DMS53 treated with DMSO at 0.1 percent for 48 hours (cell line): ENCODE data around the gene SLC66A1.
"Not testable (repeated sequence)": the region's sequence is repeated elsewhere in the genome, so short reads cannot be mapped to it uniquely, and the experiment has no call there.

Experiments used
- DNase-seq: peaks from one replicate; lab custom pipeline; 2025; ENCODE audit not compliant: unreplicated experiment; lab: John Stamatoyannopoulos, UW

SLC66A1 gene

DNA sequence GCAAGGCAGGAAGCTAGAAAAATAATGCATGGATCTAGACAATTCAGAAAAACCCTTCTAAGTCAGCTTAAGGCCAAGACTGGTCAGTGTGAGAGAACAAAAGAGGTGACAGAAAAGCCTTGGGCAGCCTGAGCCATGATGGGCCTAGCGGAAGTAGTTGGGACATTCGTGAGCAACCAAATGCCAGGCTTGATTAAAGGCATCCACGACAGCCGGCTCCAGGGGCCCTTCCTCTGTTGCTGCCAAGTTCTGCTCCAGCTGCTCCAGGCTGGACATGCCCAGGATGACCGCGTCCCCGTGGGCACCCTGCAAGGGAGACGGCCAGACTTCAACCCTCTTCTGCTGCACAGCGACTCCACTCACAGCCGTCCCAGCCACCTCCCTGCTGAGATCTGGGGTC is 8.0 kb upstream of the SLC66A1 start:
- DNase-seq = not testable (repeated sequence)

DNA sequence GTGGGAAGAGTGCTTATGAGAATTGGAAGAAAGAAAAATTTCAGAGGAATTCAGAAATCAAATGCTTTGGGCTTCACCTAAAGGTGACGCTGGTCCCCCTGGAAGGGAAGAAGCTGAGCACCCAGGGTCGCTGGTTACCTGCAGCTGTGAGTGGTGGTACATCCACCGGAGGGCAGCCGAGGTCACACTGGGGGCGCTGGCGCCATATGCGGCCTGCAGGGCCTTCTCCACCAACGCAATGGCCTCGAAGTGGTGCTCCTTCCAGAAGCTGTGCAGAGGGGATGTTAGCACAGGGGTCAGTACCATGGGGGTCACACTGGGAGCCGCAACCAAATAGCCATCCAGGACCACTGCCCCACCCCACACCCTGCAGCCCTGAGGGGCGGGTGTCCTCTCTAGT is 6.2 kb upstream of the SLC66A1 start:
- no peak for DNase-seq

DNA sequence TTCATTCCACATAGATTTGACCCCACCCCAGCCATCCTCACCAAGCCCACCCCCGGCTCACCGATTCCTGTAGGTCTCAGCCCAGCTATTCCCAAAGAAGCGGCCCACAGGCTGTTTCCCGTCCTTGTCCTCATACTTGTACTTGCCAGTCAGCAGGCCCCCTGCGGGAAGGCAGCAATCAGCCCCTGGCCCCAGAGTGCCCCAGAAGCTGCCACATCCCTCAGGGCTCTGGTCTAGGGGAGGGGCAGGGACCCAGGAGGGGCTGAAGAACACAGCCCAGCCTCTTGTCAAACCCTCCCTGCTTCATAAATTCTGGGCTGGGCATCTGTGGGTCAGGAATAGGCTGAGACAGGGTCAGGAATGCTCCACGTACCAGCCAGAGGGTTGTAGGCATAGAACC is 5.2 kb upstream of the SLC66A1 start:
- DNase-seq = no peak

- no peak for DNase-seq
These were observed 4.2 kb upstream of the SLC66A1 start for GRCh38 chr1:19307794-19308508.

DNA sequence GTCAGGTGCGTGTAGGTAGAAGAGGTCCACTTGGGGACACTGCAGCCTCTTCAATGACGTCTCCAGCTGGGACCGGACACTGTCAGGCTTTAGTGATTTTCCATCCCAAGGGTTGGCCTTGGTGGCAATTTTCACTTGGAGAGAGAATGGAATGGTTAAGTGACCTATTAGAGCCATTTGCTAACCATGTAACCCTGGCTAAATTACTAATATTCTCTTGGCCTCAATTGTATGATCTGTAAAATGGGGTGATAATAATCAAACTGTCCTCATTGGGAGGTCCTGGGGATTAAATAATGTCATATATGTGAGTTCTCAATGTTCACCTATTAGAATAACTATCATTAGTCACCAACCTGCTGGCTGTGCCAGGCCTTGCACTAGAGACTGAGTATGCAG is 3.6 kb upstream of the SLC66A1 start:
- DNase-seq = no peak

DNA sequence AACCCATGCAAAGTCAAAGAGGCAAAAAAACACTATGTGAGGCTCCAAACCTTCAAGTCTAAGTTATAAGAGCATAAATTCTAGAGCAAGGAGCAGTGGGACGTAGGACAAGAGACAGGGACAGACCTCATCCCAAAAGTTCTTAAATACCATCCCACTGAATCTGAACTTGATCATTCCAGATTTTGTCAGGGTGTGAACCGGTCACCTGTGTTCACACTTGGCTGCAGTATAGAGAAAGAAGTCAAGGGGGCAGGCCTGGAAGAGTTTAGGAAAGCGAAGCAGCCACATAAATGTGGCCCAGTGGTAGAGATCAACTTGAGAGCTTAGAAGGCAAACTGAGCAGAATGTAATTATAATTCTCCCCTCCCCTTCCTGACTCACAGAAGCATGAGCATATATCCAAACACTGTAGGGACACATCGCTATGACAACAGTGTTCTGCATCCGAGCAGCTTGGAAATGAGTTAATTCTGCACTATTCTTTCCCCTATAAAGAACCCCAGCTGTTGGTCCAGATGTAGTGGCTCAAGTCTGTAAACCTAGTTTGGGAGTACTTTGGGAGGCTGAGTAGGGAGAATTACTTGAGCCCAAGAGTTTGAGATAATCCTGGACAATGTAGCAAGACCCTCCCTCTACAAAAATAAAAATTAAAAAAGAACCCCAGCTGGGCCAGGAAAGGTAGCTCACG is 2.9 kb upstream of the SLC66A1 start:
- no peak for DNase-seq

DNA sequence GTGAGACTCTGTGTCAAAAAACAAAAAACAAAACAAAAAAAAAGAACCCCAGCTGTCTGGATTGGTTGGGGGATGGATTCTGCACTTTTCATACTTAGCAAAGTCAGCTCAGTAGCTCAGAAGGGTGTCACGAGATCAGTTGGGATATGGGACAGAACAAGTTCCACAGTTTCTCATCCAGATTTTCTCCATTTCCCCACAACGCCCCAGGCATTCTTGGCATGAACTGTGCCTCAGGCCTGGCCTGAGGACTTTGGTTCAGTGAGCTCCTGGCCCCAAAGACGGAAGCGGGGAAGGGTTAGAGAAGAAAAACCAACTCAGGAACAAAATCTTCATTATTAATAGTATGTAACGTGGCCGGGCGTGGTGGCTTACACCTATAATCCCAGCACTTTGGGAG is 2.1 kb upstream of the SLC66A1 start:
- no peak for DNase-seq

DNA sequence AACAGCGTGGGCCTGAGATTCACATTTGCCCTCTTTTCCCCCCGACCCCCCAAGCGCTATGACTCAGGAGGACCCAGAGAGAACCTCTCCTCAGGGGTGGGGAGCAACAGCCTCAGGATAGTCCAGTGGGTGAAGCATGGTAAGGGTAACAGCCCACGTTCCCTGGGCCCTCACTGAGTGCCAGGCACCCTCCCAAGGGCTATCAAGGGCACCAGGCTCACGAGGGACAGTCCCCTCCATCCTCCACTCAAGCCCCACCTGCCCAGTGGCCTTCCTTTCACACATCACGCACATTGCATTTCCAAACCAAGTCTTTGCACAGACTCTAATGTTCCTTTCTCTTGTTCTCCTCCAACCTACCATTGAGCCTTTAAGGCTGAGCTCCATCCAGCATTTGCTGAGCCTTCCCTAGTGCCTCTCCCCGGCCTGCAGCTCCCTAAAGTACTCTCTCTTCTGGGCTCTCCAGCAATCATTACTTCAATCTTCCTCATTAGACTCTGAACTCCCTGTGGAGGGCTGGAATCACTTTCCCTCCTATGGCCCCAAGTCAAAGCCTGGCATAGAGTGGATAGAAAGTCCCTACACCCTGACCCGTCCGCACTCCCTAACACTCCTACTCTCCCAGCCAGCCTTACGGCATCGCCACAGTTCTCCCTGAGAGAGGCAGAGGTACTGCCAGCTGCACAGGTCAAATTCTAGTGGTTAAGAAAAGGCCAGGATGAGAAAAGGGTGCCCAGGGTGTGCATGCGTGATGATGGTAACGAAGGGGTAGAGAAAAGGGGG is 1.2 kb upstream of the SLC66A1 start:
- no peak for DNase-seq

DNA sequence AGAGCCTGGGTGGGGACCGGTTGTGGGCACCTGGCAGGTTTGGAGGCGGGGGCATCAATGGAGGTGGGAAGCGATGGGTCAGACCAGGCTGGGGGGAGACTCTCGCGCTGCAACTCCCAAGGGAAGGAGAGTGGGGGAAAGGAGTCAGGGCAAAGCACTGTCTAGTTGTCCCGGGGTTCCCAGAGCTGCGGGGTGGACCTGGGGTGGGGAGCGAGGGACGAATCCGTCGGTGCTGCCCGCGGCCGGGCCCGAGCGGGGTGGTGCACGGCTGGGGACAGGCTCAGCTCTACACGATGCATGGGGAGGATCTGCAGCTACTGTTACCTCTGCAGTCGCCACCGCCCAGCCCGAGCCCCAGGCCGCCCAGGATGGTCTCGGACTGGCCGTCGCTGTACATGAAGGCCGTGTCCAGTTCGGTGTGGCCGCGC is 609 bp upstream of the SLC66A1 start:
- DNase-seq = no peak

DNA sequence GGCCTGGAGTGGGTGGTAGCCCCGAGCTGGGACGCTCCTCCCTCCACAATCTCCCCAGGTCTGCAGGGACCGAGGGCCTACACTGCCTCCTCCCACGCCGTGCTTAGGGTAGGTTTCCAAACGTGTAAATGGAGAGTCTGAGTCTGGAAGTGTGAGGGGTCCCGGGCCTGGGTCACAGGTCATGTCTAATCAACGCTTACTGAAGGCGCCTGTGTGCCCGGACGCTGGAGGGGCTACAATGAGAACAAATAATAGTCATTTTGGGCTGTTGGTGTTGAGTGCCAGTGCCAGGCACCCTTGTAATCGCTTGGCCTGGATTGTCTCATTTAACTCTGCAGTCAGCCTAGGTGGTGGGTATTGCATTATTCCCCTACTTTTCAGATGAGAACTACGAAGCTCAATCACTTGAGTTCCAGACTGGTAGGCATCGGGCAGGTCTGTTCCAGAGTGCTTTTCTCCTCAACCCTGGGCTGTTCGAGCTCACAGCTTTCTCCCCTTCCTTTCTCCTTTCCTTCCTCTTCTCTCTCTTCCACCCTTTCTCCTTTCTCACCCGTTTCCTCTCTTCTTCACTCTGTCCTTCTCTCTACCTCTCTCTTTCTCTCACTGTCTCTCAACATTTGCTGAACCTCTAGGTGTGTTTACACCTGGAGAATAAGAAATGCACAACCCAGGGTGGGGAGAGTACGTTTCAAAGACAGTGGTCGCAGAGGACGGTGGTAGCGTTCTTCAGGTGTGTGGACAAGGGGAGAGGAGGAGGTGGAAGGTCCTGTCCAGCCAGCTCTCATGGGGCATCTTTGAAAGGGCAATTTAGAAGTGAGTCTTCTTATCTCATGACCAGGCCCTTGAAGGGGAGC is 883 bp downstream of the SLC66A1 start:
- DNase-seq = no peak

DNA sequence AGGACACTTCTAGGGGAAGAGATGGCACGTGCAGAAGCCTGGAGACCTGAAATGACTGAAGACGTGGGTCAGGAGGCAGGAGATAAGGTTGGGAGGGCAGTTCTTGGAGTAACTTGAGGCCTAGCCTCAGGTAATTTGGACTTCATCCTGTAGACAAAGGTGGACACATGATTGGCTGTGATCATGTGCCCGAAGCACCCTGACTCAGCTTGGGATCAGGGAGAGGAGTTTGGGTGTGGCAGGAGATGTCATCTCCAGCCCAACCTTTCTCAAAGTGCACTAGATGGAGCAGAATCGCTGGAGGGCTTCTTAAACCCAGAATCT is 1.5 kb downstream of the SLC66A1 start:
- no peak for DNase-seq

DNA sequence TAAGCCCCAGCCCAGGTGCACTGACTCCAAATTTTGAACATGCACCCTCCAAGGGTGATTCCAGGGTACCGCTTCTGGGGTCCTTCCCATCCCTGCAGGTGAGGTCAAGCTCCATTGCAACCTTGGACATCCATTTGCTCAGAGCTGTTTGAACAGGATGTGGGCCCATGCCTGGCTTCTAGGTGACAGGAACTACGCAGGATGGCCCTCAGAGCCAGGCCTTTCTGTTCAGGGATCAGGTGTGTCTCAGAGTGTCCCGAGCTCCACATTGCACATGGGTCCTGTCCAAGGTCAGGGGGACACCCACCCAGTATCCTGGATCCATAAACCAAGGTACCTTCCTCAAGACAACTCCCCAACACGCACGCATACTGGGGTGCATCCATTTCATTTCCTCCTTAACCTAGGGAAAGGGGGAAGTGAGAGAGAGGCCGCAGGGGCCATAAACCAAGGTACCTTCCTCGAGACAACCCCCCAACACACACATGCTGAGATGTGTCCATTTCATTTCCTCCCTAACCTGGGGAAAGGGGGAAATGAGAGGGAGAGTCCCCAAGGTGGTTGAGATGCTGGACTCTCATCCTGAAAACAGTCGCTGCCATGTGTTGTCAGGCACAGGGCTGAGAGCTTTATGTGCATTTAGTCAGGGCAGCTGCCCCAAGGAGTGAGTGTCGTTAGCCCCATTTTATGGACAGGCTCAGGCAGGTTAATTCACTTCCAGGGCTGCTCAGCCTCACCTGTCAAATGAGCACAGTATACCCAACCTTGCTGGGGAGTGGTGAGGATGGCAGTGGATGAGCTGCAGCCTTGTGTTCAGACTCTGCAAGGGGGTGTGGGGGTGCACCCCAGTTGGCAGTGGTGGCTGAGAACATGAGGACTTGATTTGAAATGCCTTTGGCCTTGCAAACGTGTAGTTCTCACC is 2.1 kb downstream of the SLC66A1 start:
- no peak for DNase-seq

DNA sequence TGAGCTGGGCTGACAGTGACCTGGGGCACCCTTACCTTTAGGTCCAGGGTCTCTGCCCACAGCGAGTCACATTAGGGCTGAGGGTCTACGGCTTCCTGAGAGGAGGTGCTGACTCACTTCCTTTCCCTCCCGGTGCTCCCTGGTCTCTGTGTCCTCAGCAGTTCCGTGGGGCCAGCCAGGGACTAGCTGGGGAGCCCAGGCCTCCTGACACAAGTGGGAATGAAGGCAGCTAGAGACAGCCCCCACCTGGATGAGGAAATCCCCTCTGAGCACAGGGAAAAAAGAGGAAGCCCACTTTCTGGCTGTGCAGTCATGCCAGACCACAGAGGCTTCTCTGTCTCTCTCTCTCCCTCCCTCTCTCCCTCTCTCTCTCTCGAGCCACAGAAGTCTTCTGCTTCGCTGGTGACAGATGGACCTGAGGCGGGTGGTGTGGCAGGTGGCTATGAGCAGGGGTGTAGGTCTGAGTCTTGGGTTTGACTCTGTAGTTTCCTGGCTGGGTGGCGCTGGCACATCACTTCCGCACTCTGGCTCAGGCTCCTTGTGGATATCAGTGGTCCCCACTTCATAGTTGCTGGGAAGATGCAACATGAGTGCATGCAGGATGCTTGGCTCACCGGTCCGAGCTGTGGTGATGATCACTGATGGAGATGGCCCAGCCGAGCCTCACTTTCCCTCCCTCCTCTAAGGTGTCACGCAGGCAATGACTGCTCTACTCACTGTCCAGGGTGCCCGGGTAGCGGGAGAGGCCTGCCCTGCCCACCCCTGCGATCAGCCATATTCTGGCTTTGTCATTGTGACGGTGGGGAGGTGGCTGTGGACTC is 3.5 kb downstream of the SLC66A1 start:
- no peak for DNase-seq

- DNase-seq = no peak
These were observed 5.2 kb downstream of the SLC66A1 start for GRCh38 chr1:19317126-19317910.

GRCh38 chr1:19319196-19319595 is 7.1 kb downstream of the SLC66A1 start:
- DNase-seq = no peak

DNA sequence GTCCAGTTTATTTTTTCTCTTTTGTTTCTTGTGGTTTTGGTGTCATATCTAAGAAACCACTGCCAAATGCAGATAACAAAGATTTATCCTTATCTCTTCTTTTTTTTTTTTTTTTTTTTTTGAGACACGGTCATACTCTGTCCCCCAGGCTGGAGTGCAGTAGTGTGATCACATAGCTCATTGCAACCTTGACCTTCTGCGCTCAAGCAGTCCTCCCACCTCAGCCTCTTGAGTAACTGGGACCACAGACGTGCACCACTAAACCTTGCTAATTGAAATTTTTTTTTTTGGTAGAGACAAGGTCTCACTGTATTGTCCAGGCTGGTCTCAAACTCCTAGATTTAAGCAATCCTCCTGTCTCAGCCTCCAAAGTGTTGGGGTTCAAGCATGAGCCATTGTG is 8.9 kb downstream of the SLC66A1 start:
- no peak for DNase-seq

GRCh38 chr1:19322481-19322880 is 10.4 kb downstream of the SLC66A1 start:
- DNase-seq = no peak

- no peak for DNase-seq
These were observed 12.0 kb downstream of the SLC66A1 start for GRCh38 chr1:19323987-19324664.
